Measurements from ENCODE around the gene ABCB4.
"Not testable (repeated sequence)": the region's sequence is repeated elsewhere in the genome, so short reads cannot be mapped to it uniquely, and the experiment has no call there.

The ABCB4 gene

DNA sequence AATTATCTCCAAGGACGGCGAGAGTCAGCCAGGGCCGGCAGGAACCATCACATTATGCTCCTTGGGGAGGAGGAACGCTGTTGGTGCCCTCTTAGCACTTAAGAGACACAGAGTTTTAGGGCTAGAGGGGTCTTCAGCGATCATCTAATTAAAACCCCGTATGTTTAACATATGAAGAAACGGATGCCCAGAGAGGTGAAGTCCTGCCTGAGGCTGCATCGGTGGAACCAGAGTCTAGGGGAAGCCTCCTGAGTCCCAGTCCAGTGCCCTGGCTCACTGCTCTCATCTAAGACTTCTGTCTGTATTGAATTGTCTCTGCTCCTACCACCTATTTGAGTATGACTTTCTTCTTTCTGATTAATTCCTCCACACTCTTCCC, 688 bp upstream of the ABCB4 start:
- no peak for DNase-seq (ENCODE audit: low read depth in 2 of 2)

DNA sequence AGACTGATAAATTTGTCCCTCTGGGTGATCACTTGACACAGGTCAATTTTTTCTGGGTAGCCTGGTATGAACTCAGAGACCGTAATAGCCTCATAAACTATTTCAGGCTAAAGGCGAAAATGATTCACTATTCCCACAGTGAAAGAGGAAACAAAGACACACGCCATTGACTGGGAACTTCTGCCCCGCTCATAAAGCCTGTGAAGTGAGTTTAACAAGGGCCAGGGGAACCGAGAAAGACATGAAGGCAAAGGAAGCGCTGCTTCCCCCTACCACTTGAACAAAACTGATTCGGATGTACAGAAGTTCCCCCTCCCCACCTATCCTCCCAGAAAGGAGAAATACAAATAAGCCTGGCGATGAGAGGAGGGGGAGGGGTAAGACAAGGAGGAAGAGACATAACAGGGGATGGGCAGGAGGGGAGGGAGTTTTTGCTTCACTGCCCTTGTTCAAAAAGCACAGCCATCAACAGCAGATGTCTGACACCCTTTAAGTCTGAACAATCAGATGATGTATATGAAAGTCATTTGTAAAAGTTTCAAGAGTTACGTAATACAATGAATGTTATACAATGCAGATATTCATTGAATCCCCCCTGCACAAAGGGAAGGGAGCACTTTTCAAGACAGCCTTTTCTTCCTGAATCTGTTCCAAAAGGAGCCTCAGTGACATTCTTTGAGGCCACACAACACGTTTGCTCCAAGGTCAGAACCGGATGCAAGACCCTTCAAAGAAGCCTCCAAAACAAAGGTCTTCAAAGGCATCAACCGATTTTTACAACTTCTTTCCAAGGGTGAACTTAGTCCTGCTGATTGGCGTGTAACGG, 734 bp downstream of the ABCB4 start:
- DNase-seq (ENCODE audit: low read depth in 2 of 2) = no peak

DNA sequence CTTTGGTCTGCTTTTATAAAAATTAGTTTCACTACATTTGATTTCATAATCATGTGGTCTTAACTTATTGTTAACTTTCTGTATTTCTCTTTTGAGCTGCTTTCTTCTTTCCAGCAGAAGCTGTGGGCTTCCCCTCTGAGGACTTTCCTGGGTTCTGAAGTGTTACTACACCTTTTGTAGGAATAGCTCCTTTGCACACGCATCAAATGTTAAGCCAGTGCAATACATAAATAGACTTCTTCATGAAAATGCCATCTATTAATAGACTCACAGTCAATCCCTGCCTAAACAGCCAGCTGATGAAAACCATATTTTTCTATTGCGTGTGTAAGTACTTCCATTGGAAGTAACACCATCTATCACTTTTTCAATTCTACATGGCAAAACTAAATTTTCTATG, 1.5 kb downstream of the ABCB4 start:
- no peak for DNase-seq (ENCODE audit: low read depth in 2 of 2)

GRCh38 chr7:87473192-87473591, 2.3 kb downstream of the ABCB4 start:
- no peak for DNase-seq (ENCODE audit: low read depth in 2 of 2)

DNA sequence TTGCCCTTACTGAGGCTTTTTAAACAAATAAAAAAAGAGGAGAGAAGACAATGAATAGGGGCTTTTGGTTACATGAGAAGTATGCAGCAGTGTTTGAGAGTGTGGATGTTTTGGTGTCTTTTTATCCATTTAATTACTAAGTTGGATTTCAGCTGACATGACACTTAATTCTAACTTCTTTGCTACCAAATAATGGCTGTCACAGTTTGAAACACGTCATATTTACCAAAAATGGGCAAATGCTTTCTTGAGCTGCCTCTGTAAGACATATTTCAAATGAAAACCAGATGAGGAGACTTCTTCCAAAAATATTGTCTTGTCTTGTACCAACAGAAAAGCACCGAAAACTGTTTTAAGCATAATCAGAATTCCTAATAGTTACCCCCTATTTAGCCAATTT, 4.0 kb downstream of the ABCB4 start:
- no peak for DNase-seq (ENCODE audit: low read depth in 2 of 2)

GRCh38 chr7:87469204-87469603, 6.3 kb downstream of the ABCB4 start:
- not testable (repeated sequence) for DNase-seq (ENCODE audit: low read depth in 2 of 2)

- DNase-seq (ENCODE audit: low read depth in 2 of 2) = not testable (repeated sequence)
These were observed 10.0 kb downstream of the ABCB4 start for GRCh38 chr7:87465534-87465880.

- DNase-seq (ENCODE audit: low read depth in 2 of 2) = not testable (repeated sequence)
These were observed 10.5 kb downstream of the ABCB4 start for GRCh38 chr7:87464830-87465533.

GRCh38 chr7:87463982-87464381, 11.5 kb downstream of the ABCB4 start:
- DNase-seq (ENCODE audit: low read depth in 2 of 2) = no peak

- not testable (repeated sequence) for DNase-seq (ENCODE audit: low read depth in 2 of 2)
These were observed 15.0 kb downstream of the ABCB4 start for GRCh38 chr7:87460444-87460843.

DNA sequence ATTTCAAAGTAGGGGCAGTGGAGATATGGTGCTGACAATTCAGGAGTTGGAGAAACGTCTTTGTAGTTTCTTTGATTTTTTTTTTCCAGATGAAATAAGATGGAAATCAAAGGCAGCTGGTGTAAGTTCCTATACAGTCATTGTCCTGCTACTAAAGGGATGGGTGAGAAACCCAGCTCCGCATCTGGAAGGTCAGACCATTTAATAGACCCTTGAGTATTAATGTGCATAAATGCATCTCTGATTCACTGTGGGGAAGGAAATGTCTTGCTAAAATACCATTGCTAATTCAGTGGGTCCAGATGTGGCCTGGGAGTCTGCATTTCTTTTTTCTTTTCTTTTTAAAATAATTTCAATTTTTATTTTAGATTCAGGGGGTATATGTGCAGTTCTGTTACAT, 15.5 kb downstream of the ABCB4 start:
- no peak for DNase-seq (ENCODE audit: low read depth in 2 of 2)

- DNase-seq (ENCODE audit: low read depth in 2 of 2) = no peak
These were observed 17.3 kb downstream of the ABCB4 start for GRCh38 chr7:87458148-87458547.

DNA sequence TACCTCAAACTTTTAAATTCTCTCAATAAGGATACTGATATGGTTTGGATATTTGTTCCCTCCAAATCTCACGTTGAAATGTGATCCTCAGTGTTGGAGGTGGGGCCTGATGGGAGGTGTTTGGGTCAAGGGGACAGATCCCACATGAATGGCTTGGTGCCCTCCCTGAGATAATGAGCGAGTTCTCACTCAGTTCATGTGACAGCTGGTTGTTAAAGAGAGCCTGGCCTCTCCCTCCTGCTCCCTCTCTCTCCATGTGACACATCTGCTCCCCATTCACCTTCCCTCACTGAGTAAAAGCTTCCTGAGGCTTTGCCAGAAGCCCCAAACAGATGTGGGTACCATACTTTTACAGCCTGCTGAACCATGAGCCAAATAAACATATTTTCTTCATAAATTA, 19.2 kb downstream of the ABCB4 start:
- no peak for DNase-seq (ENCODE audit: low read depth in 2 of 2)

DNA sequence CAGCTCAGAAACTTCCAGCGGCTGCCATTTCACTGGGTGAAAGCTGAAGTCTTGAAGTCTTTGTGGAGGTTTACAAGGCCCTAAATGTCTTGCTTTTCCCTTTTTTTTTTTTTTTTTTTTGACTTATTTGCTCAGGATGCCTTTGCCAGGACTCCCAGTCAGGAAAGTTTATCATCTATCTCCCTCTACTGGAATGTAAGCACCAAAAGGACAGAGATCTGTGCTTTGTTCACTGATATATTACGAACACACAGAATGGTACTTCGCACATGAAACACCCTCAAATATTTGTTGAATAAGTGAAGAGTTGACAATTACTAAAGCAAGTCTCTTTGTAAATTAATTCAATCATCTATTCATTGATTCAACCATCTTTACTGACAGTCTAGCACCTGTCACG, 23.2 kb downstream of the ABCB4 start:
- DNase-seq (ENCODE audit: low read depth in 2 of 2) = no peak

GRCh38 chr7:87451187-87451586, 24.3 kb downstream of the ABCB4 start:
- no peak for DNase-seq (ENCODE audit: low read depth in 2 of 2)

DNA sequence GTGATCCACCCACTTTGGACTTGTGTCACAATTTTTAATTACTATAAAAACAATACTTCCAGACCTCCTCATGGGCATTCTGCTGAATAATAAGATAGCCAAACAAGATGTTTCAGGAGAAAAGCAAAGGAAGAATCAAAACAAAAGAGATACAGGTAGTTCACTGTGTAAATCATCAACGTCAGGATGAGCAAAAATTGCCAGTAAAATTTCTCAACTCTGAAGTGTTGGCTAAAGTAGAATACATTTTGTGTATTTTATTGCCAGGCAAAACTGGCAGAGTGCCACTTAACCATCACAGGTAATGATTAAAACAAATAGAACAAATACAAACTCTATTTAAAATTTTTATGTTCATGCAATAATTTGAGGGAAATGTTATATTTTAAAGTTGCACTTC, 24.8 kb downstream of the ABCB4 start:
- DNase-seq (ENCODE audit: low read depth in 2 of 2) = no peak

GRCh38 chr7:87448388-87448787, 27.1 kb downstream of the ABCB4 start:
- DNase-seq (ENCODE audit: low read depth in 2 of 2) = no peak

DNA sequence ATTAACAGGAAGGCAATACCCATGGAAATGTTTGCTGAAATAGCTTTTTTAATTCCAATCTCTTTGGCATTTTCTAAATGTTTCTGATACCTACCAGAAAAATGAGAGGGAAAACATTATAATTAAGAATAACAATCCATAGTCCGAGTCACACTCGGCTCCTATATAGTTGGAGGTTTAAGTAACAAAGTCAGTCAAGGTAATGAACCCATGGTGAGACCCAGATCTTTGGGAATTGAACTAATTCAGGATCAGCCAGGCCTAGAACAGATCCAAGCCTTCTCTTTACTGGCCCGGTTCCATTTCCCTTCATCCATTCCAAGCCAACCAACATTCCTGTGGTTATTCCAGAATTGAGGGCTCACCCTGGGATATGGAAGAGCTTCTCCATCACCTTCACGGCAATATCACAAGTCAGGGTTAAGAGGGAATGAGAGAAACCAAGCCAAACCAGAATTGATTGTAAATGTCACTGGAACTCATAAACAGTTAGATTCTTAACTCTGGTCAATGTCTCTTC, 28.3 kb downstream of the ABCB4 start:
- no peak for DNase-seq (ENCODE audit: low read depth in 2 of 2)

- DNase-seq (ENCODE audit: low read depth in 2 of 2) = no peak
These were observed 29.6 kb downstream of the ABCB4 start for GRCh38 chr7:87445897-87446296.

DNA sequence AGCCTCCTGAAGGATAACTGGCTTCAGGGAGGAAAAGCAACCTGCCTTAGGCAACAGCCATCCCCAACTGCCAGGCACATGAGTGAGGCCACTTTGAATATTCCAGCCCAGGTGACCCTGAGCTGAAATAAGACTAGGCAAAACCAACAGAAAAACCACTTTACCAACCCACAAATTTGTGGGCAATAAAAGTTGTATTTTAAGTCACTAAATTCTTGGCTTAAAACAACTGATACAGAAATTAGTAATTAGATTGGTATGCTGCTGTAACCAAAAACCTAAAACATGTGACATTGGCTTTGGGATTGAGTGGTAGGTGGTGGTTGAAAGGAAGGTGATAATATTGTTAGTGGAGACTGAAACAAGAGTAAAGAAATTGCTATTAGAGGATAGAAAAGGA, 39.9 kb downstream of the ABCB4 start:
- DNase-seq (ENCODE audit: low read depth in 2 of 2) = no peak

DNA sequence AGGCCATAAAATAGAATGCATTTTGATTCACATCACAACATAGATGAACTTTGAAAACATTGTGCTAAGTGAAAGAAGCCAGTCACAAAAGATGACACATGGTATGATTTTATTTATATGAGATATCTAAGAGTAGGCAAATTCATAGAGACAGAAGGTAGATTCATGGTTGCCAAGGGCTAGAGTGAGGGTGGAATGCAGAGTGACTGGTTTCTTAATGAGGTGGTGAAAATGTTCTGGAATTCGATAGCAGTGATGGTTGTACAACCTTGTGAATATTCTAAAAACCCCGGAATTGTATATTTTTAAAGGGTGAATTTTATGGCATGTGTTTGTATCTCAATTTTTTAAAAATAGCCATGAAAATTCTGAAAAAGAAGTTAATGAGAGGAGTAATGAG, 42.9 kb downstream of the ABCB4 start:
- DNase-seq (ENCODE audit: low read depth in 2 of 2) = no peak

- no peak for DNase-seq (ENCODE audit: low read depth in 2 of 2)
These were observed 48.2 kb downstream of the ABCB4 start for GRCh38 chr7:87427288-87427687.

DNA sequence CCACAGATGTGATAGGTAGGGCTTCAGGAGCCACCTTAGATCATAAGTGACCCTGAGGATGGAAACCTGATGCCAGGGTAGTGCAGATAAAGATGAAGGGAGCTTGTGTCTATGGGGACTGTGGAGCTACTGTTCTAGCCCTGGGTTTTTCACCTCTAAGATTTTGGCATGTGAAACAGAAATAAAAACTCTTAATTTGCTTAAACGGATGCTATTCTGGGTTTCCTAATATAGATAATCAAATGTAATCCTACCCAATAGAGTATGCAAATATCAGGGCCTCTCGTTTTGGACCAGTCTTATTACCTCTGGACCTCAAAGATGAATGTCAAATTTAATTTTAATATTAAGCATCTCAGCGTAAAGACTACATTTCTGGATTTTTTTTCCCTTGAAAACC, 49.3 kb downstream of the ABCB4 start:
- no peak for DNase-seq (ENCODE audit: low read depth in 2 of 2)
